Astrocyte of the spinal cord (primary cell): ENCODE data around the gene S100A13.
"Not testable (repeated sequence)": the region's sequence is repeated elsewhere in the genome, so short reads cannot be mapped to it uniquely, and the experiment has no call there.

Experiments used
- DNase-seq: peaks from one replicate; pipeline ENCODE4 v3.0.0; 2011; ENCODE audit warnings: low read depth, low spot score
- H3K4me3 ChIP-seq: 2 replicates; pipeline ENCODE4 v1.5.1; 2011; ENCODE audit warnings: low read depth, mild to moderate bottlenecking, low read length, moderate library complexity
- in situ Hi-C: cut with HindIII; loops from 2 replicates; pipeline ENCODE4 v1.10.0; 2017; ENCODE audit warnings: low sequenced_read_pairs
- TF ChIP-seq, protein P1 (sequence below): IDR thresholded peaks from 2 replicates; pipeline ENCODE4 v1.5.1; 2012; ENCODE audit warnings: low read depth, mild to moderate bottlenecking, low read length, inconsistent platforms

The S100A13 gene

DNA sequence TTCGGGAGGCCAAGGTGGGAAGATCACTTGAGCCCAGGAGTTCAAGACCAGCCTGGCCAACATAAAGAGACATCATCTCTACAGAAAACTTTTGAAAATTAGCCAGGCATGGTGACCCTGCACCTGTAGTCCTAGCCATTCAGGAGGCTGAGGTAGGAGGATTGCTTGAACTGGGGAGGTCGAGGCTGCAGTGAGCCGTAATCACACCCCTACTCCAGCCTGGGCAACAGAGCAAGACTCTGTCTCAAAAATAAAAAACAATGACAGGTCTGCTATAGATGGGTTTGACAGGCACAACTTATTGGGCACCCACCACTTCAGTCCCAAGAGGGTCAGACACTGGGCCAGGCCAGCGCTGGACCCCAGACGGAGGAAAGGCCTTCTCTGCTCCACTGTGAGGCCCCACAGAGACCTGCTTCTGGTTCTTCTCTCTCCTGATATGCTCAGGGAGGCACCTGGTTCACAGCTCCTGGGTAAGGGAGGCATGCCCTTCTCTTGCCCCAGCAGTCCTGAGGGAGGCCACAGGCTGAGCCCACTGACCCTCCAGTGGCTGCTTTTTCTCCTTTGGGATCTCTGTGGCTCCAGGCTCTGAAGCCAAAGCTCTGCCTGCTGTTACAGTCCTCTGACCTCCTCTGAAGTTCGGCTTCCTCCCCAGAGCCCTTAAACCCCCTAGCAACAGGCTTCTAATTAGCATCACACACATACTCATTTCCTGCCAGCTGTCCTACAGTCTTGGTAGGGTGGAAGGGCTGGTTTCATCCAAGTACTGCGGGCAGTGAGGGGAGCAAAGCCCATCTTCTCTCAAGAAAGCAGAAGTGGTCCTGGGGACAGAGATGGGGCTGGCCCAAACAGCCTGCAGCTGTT, 28.8 kb downstream of the S100A13 start:
- DNase-seq: peak; percentile 66
- TF ChIP-seq, protein P1, sequence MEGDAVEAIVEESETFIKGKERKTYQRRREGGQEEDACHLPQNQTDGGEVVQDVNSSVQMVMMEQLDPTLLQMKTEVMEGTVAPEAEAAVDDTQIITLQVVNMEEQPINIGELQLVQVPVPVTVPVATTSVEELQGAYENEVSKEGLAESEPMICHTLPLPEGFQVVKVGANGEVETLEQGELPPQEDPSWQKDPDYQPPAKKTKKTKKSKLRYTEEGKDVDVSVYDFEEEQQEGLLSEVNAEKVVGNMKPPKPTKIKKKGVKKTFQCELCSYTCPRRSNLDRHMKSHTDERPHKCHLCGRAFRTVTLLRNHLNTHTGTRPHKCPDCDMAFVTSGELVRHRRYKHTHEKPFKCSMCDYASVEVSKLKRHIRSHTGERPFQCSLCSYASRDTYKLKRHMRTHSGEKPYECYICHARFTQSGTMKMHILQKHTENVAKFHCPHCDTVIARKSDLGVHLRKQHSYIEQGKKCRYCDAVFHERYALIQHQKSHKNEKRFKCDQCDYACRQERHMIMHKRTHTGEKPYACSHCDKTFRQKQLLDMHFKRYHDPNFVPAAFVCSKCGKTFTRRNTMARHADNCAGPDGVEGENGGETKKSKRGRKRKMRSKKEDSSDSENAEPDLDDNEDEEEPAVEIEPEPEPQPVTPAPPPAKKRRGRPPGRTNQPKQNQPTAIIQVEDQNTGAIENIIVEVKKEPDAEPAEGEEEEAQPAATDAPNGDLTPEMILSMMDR: no peak
- no peak overlapping the region for H3K4me3 ChIP-seq
- in situ Hi-C loops: no loop called here

DNA sequence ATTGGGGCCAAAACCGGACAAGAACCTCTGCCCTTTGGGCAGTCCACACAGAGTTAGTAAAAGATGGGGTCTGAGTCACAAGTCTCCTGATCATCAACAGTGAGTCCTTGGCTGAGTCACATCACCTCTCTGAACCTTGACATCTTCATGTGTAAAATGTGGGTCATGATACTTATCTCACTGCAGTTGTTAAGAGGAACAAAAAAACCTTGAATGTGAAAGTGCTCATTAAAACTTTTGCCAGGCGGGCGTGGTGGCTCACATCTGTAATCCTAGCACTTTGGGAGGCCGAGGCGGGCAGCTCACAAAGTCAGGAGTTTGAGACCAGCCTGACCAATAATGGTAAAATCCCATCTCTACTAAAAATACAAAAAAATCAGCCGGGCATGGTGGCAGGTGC, 30.1 kb downstream of the S100A13 start:
- in situ Hi-C loops: no loop called here
- DNase-seq: peak; percentile 32
- no peak overlapping the region for H3K4me3 ChIP-seq
- TF ChIP-seq, protein P1: no peak

DNA sequence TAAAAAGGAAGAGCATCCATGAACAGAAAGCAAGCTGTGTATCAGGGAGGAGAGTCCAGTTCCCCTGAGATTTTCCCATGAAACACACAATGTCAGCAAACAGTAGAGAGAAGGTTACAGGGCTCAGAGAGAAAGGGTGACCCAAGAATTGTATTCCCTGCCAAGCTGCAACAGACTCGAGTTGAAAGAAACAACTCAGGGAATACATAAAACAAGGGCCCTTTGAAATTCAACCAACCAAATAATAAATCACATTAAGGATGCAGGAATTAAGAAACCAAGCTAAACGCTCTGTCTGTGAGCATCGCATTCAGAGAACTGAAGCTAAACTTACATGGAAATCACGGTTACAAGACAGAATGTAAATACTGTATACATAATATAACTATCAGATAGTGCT, 34.6 kb downstream of the S100A13 start:
- H3K4me3 ChIP-seq: no peak overlapping the region
- in situ Hi-C loops: no loop called here
- DNase-seq: no peak
- TF ChIP-seq, protein P1: no peak

DNA sequence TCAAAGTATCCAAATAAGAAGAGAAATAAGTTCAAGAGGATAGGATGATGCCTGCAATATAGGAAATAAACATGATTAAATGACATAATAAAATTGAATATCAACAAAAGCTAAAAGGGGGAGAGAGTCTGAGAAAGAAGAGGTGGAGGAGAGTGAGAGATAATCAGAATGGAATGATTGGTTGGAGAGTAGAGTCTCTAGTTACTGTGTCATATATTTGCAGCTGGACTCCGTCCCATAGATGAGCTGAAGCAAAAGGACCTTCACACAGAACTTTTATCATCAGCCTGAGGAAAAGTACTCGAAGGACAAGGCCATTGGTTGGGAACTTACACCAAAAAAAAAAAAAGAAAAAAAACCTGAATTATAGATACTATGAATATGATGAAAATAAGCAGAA, 38.8 kb downstream of the S100A13 start:
- no peak overlapping the region for H3K4me3 ChIP-seq
- TF ChIP-seq, protein P1: no peak
- DNase-seq: no peak
- in situ Hi-C loops: no loop called here

DNA sequence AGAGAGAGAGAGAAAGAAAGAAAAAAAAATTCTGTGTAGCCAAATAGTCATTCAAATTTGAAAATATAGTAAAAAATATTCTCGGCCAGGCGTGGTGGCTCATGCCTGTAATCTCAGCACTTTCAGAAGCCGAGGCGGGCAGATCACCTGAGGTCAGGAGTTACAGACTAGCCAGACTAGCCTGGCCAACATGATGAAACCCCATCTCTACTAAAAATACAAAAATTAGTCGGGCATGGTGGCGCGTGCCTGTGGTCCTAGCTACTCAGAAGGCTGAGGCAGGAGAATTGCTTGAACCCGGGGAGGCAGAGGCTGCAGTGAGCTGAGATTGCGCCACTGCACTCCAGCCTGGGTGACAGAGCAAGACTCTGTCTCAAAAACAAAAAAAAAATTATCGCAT, 39.3 kb downstream of the S100A13 start:
- H3K4me3 ChIP-seq, in situ Hi-C loops, DNase-seq: not testable (repeated sequence)

DNA sequence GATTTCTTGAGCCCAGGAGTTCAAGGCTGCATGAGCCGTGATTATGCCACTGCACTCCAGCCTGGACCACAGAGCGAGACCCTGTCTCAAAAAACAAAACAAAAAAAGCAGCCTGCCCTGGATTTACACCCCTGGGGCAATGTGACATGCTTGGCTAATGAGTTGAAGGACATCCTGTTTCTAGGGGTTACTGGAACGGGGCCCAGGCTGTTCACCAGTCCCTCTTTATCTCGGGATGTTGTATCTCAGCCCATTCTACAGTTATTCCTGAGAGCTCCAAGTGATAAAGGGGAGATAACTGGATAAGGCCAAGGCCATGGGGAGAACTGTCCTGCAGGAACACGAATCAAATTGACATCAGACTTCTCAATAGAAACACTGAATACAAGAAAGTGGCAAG, 40.0 kb downstream of the S100A13 start:
- H3K4me3 ChIP-seq: no peak overlapping the region
- in situ Hi-C loops: no loop called here
- DNase-seq: no peak
- TF ChIP-seq, protein P1: no peak

DNA sequence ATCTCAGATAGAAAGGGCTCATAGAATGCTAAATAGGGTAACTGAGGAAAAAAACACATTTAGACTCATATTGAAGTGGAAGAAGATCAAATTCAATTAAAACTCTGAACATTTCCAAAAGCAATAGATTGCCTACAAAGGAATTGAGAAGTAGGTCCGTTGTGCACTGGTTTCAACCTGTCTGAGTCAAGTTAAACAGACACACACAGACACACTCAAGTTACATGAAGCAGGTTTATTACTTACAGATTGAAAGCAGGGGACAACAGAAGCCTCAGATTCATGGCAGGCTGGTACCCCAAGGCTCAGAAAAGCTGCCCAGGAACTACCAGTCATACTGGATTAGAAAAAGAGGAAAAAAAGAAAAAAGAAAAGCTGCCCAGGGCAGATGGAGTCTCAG, 41.0 kb downstream of the S100A13 start:
- TF ChIP-seq, protein P1: no peak
- no peak overlapping the region for H3K4me3 ChIP-seq
- no peak for DNase-seq
- in situ Hi-C loops: no loop called here
